ENCODE measurements around the gene RARS2. TPM values are rescaled to one million over a fixed set of nuclear protein-coding genes. Genes with fewer than 3 reads are reported as not detected.

RARS2 gene, protein sequence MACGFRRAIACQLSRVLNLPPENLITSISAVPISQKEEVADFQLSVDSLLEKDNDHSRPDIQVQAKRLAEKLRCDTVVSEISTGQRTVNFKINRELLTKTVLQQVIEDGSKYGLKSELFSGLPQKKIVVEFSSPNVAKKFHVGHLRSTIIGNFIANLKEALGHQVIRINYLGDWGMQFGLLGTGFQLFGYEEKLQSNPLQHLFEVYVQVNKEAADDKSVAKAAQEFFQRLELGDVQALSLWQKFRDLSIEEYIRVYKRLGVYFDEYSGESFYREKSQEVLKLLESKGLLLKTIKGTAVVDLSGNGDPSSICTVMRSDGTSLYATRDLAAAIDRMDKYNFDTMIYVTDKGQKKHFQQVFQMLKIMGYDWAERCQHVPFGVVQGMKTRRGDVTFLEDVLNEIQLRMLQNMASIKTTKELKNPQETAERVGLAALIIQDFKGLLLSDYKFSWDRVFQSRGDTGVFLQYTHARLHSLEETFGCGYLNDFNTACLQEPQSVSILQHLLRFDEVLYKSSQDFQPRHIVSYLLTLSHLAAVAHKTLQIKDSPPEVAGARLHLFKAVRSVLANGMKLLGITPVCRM
- 34.6 and 38.5 TPM in 2 replicates for total RNA-seq

DNA sequence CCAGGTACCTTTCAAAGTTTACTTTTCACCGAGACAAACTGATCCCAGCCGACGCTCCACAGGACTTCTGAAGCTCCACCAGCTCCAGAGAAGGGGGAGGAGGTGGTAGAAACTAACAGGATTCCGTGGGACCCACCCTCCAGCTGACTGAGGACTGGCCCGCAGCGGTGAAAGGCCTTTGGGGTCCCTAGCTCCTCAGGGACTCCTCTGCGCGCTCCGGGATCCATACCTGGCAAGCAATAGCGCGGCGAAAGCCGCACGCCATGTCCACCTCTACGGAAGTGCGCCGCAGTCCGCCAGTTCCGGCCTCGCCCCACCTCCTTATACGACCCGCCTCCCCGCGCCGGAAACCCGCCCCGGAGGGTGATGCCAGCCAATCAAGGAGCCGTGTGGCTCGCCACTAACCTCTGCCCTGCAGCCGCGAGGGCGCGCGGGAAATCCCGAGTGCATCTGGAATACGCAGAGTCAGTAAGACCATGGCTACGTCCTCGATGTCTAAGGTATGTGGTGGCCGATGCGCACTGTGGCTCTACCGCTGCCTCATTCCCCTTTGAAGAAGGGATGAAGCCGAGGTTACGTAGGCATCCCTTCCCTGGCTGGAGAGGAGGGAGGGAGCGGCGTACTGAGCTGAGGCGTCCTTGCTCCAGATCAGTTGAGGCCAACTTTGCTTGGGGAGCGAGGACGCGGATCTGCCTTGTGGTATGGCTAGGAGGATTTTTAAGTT is at the start of gene RARS2, which contains the start of gene ORC3:
RARS2 (minus strand) TSS at position 295 of the 724 bp plus-strand sequence; CDS start at position 265, 30 bp downstream.
ORC3 (plus strand) TSS at position 443 of the 724 bp plus-strand sequence; CDS start at position 477, 34 bp downstream.

DNA sequence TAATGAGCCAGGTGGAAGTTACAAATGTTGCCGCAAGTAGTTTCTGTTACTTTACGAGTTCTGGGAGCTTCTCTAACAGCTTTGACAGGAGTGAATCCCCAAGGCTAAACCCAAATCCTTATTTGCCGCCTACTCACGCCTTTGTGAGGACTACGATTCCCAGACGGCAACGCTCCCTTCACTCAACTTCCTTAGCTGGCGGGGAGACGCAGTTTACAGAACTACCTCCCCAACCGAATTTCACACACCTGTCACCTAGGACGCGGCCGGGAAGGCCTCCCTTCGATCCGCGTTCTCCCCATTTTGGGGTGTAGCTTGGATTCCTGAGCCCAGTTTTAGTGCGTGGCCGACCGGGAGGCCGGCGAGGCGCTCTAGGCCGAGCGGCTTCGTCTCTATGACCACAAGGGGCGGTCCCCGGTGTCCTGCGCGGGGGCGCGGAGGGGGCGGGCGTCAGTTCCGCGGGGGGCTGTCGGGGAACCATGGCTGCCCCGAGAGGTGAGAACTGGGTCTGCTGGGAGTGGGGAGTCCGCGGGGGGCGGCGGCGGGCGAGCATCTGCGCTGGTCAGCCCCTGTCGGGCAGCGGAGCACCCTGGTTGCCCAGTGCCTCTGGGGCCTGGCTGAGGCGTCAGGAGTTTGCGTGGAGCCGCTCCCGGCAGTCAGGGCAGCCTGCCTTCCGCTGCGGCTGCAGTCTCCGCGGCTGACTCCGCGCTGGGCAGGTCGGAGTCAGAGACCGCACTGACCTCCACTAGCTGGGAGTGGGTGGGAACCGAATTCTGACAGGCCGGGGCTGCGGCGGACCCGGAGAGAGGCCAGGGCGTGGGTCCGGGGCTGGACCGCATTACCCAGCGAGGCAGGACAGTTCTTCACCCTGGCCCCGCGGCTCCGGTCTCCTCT is 117.0 kb downstream of the RARS2 start, which contains the start of gene SLC35A1:
SLC35A1 (plus strand) TSS at position 450 of the 894 bp plus-strand sequence; CDS start at position 480, 30 bp downstream.

Other genes with a start within 250 kb of the RARS2 start
- gene C6orf163, start 245.2 kb downstream of the RARS2 start, total RNA-seq = 0.35 TPM in 1 of 2 replicates, not detected in the other
- 0.29 and 0.53 TPM in 2 replicates for gene CFAP206, start 182.0 kb downstream of the RARS2 start, total RNA-seq
- gene SLC35A1, start 117.0 kb downstream of the RARS2 start, total RNA-seq = 15.1 and 17.6 TPM in 2 replicates
- 25.9 and 26.2 TPM in 2 replicates for gene ORC3, start 148 bp upstream of the RARS2 start, total RNA-seq
- 8.2 and 10.1 TPM in 2 replicates for gene AKIRIN2, start 112.2 kb upstream of the RARS2 start, total RNA-seq

Data from myometrial cell (primary cell).